ENCODE measurements around the gene SMIM27. TPM values are rescaled to one million over a fixed set of nuclear protein-coding genes. Genes with fewer than 3 reads are reported as not detected.

The SMIM27 gene
- total and polyA plus RNA-seq, 9 of the 15 experiments (the other 6 are each of a cell fraction or from before 2014, with no cell fraction given), result 2.9 to 16.1 (median 7.9) TPM

GRCh38 chr9:32572900-32573523 is 20.9 kb downstream of the SMIM27 start, which contains the start of gene NDUFB6 (continued):
- TF ChIP-seq FOXO4 (CRISPR knock-in tag; IDR thresholded peaks at IDR 0.05), result no peak
- no peak for TF ChIP-seq HIVEP1 (CRISPR knock-in tag; IDR thresholded peaks at IDR 0.05)
- TF ChIP-seq E4F1 (CRISPR knock-in tag; IDR thresholded peaks at IDR 0.05; ENCODE audit: borderline replicate concordance), result no peak
- TF ChIP-seq E2F3 (CRISPR knock-in tag; IDR thresholded peaks at IDR 0.05), result no peak
- peak; percentile 86 for TF ChIP-seq ATF1 (CRISPR knock-in tag; IDR thresholded peaks at IDR 0.05)
- TF ChIP-seq ATF1 (tag; IDR thresholded peaks at IDR 0.05), result peak; percentile 97
- TF ChIP-seq NKRF (IDR thresholded peaks at IDR 0.05; ENCODE audit: borderline replicate concordance), result no peak
- no peak for TF ChIP-seq ZNF79 (CRISPR knock-in tag; IDR thresholded peaks at IDR 0.05; ENCODE audit: low read depth)
- no peak for TF ChIP-seq ZNF589 (CRISPR knock-in tag; IDR thresholded peaks at IDR 0.05; ENCODE audit: low read depth)
- peak; percentile 72 for TF ChIP-seq ETV1 (tag; conservative IDR thresholded peaks at IDR 0.05; ENCODE audit: low read depth)
- TF ChIP-seq XRCC3 (IDR thresholded peaks at IDR 0.05), result no peak
- TF ChIP-seq ETS2 (tag; IDR thresholded peaks at IDR 0.05; ENCODE audit: borderline replicate concordance, poor library complexity, severe bottlenecking), result no peak
- TF ChIP-seq NFIC (IDR thresholded peaks at IDR 0.05), result no peak; the same call in 1 of the 2 replicates
- TF ChIP-seq E2F8 (IDR thresholded peaks at IDR 0.05; ENCODE audit: low read depth, partially characterized antibody), result peak; percentile 78
- TF ChIP-seq ZNF146 (CRISPR knock-in tag; IDR thresholded peaks at IDR 0.05; ENCODE audit: unreplicated experiment), result no peak
